ENCODE measurements around the gene ZBTB6. TPM values are rescaled to one million over a fixed set of nuclear protein-coding genes. Genes with fewer than 3 reads are reported as not detected.

ZBTB6 gene
- total RNA-seq, 2 donors from 2014 or later = 9.3 to 11.7 TPM

DNA sequence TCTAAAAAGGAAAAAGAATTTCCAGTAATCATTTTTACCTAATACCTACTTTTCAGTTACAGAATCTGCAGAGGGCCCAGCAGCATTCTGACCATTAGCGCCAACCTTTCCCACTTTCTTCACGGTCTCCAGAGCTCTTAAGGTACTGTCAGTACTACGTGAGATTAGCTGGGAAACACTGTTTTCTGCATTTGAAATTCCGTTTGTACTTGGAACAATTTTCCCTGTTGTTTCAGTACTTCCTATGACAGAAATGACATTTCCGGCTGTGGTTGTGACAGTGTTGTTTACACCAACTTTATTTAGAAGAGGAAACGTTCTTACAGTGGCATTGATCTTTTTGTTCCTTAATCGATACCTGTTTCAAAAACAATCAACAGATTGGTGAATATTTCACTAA is 47.8 kb downstream of the ZBTB6 start:
- Histone ChIP-seq H3K4me3 (ENCODE audit: low read length) (no peak overlapping the region), H3K9me3 (ENCODE audit: control insufficient read depth, low read length) (peaks cover 20% of the 10 kb centered on the region), H3K9ac (ENCODE audit: extremely low read depth, low read length, poor library complexity, severe bottlenecking) (no peak overlapping the region), H3K4me1 (ENCODE audit: control insufficient read depth, insufficient read depth, low read length) (no peaks in the 10 kb centered on the region), H3K27me3 (ENCODE audit: control insufficient read depth, insufficient read depth, low read length, poor library complexity, severe bottlenecking) (no peaks in the 10 kb centered on the region), H3K27ac (ENCODE audit: low read depth, low read length) (no peak overlapping the region), H3K36me3 (ENCODE audit: control insufficient read depth, insufficient read depth, low read length) (peaks cover 67% of the 10 kb centered on the region)
- Mint-ChIP-seq H3K4me3 (no peak overlapping the region), H3K4me1 (no peaks in the 10 kb centered on the region), H3K36me3 (ENCODE audit: low read depth) (peaks cover 67% of the 10 kb centered on the region), H3K9me3 (peaks cover 20% of the 10 kb centered on the region), H3K27ac (no peak overlapping the region), H3K27me3 (ENCODE audit: insufficient read depth) (no peaks in the 10 kb centered on the region)
- 95 to 97% methylated on average over 5 to 7 of the region's 7 CpGs for WGBS, 2 experiments (ENCODE audit: insufficient coverage in 1 of 2, insufficient read length in 1 of 2)
- TF ChIP-seq, protein P1, sequence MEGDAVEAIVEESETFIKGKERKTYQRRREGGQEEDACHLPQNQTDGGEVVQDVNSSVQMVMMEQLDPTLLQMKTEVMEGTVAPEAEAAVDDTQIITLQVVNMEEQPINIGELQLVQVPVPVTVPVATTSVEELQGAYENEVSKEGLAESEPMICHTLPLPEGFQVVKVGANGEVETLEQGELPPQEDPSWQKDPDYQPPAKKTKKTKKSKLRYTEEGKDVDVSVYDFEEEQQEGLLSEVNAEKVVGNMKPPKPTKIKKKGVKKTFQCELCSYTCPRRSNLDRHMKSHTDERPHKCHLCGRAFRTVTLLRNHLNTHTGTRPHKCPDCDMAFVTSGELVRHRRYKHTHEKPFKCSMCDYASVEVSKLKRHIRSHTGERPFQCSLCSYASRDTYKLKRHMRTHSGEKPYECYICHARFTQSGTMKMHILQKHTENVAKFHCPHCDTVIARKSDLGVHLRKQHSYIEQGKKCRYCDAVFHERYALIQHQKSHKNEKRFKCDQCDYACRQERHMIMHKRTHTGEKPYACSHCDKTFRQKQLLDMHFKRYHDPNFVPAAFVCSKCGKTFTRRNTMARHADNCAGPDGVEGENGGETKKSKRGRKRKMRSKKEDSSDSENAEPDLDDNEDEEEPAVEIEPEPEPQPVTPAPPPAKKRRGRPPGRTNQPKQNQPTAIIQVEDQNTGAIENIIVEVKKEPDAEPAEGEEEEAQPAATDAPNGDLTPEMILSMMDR (conservative IDR thresholded peaks at IDR 0.05) = no peak
- no peak for DNase-seq

DNA sequence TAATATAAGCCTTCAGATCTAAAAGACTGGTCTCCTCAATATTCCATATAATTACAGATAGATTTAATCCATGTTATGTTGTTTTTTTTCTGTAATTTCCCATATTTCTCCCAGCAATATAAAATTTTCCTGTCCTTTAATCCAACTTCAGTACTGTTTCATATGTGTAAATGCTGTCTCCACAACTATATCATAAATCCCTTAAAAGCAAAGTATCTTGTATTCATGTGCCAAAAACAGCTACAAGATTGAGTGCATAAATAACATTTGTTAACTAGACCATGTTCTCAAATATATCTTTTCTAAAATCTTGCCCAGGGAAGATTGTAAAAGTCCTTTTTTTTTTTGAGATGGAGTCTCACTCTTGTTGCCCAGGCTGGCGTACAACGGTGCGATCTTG is 49.7 kb downstream of the ZBTB6 start:
- H3K4me1 ChIP-seq (ENCODE audit: control insufficient read depth, insufficient read depth, low read length) = no peaks in the 10 kb centered on the region
- Mint-ChIP-seq H3K27ac (no peak overlapping the region), H3K4me3 (no peak overlapping the region), H3K9me3 (peaks cover 14% of the 10 kb centered on the region), H3K4me1 (no peaks in the 10 kb centered on the region), H3K27me3 (ENCODE audit: insufficient read depth) (no peaks in the 10 kb centered on the region), H3K36me3 (ENCODE audit: low read depth) (peaks cover 70% of the 10 kb centered on the region)
- 96% methylated on average over 3 of the region's 3 CpGs; no CpG with 5 or more reads in 1 of the 2 experiments for WGBS, 2 experiments (ENCODE audit: insufficient coverage in 1 of 2, insufficient read length in 1 of 2)
- H3K27ac ChIP-seq (ENCODE audit: low read depth, low read length) = no peak overlapping the region
- H3K27me3 ChIP-seq (ENCODE audit: control insufficient read depth, insufficient read depth, low read length, poor library complexity, severe bottlenecking) = no peaks in the 10 kb centered on the region
- TF ChIP-seq, protein P1 (conservative IDR thresholded peaks at IDR 0.05) = no peak
- H3K36me3 ChIP-seq (ENCODE audit: control insufficient read depth, insufficient read depth, low read length) = peaks cover 69% of the 10 kb centered on the region
- no peak for DNase-seq
- H3K9me3 ChIP-seq (ENCODE audit: control insufficient read depth, low read length) = peaks cover 25% of the 10 kb centered on the region
- H3K9ac ChIP-seq (ENCODE audit: extremely low read depth, low read length, poor library complexity, severe bottlenecking) = no peak overlapping the region
- H3K4me3 ChIP-seq (ENCODE audit: low read length) = no peak overlapping the region

DNA sequence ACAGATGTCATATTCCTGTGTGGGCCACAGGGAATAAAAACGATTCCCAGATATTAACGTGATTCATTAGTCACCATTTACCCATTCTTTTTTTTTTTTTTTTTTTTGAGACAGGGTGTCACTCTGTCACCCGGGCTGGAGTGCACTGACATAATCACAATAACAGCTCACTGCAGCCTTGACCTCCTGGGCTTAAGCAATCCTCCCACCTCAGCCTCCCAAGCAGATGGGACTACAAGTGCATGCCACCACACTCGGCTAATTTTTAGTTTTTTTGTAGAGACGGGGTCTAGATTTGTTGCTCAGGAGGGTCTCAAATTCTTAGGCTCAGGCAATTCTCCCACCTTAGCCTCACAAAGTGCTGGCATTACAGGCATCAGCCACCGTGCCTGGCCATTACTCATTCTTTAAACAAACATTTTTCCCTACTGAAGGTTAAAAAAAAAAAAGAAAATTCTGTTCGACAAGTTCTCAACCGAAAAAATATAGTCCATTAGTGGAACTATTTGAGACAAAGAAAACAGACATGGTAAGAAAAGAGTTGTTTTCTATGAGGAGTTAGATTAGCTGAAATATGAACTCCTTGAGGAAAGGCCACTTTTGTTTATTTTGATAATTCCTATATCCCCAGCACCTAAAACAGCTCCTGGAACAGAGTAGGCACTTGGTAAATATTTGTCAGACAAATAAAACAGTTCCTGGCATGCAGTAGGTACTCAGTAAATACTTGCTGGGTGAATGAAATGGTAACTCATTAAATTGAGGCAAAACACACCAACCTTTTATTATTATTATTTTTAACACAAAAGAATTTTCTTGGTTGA is 52.6 kb downstream of the ZBTB6 start:
- DNase-seq = no peak
- H3K27ac ChIP-seq (ENCODE audit: low read depth, low read length) = no peak overlapping the region
- H3K9me3 Mint-ChIP-seq = peaks cover 6% of the 10 kb centered on the region
- peaks cover 93% of the 10 kb centered on the region for H3K36me3 ChIP-seq (ENCODE audit: control insufficient read depth, insufficient read depth, low read length)
- no peak overlapping the region for H3K27ac Mint-ChIP-seq
- peaks cover 25% of the 10 kb centered on the region for H3K9me3 ChIP-seq (ENCODE audit: control insufficient read depth, low read length)
- 98 to 100% methylated on average over 1 to 8 of the region's 8 CpGs for WGBS, 2 experiments (ENCODE audit: insufficient coverage in 1 of 2, insufficient read length in 1 of 2)
- no peaks in the 10 kb centered on the region for H3K27me3 Mint-ChIP-seq (ENCODE audit: insufficient read depth)
- TF ChIP-seq, protein P1 (conservative IDR thresholded peaks at IDR 0.05) = no peak
- H3K36me3 Mint-ChIP-seq (ENCODE audit: low read depth) = peaks cover 81% of the 10 kb centered on the region
- no peak overlapping the region for H3K4me3 Mint-ChIP-seq
- H3K4me3 ChIP-seq (ENCODE audit: low read length) = no peak overlapping the region
- H3K27me3 ChIP-seq (ENCODE audit: control insufficient read depth, insufficient read depth, low read length, poor library complexity, severe bottlenecking) = no peaks in the 10 kb centered on the region
- H3K4me1 Mint-ChIP-seq = no peaks in the 10 kb centered on the region
- H3K9ac ChIP-seq (ENCODE audit: extremely low read depth, low read length, poor library complexity, severe bottlenecking) = no peak overlapping the region
- H3K4me1 ChIP-seq (ENCODE audit: control insufficient read depth, insufficient read depth, low read length) = no peaks in the 10 kb centered on the region

Other genes starting within 250 kb of the ZBTB6 start
- gene OR1L3, start 238.2 kb downstream of the ZBTB6 start, total RNA-seq = not detected
- gene OR1L4, start 189.3 kb downstream of the ZBTB6 start, total RNA-seq = not detected
- gene OR1L6, start 171.0 kb downstream of the ZBTB6 start, total RNA-seq = not detected
- gene OR5C1, start 124.4 kb downstream of the ZBTB6 start, total RNA-seq = not detected
- gene OR1K1, start 113.2 kb downstream of the ZBTB6 start, total RNA-seq = not detected
- gene PDCL, start 84.7 kb downstream of the ZBTB6 start, total RNA-seq = 10 to 100 TPM; 26.3 to 28.6 TPM
- 10 to 100 TPM; 56.4 to 60.1 TPM for gene RC3H2, start 8.0 kb downstream of the ZBTB6 start, total RNA-seq
- 10 to 100 TPM in 1 of 2 donors, 1 to 10 TPM in 1; 9.8 to 11.6 TPM for gene ZBTB26, start 18.2 kb upstream of the ZBTB6 start, total RNA-seq
- 10 to 100 TPM; 41.9 to 49.7 TPM for gene RABGAP1, start 27.7 kb upstream of the ZBTB6 start, total RNA-seq
- gene GPR21, start 120.3 kb upstream of the ZBTB6 start, total RNA-seq = 1 to 10 TPM; 1.5 to 1.8 TPM

Measured in endodermal cell (in vitro differentiated cells).